Osteocyte (in vitro differentiated cells): ENCODE results near the gene OR8B8. TPM values are rescaled to one million over a fixed set of nuclear protein-coding genes. Genes with fewer than 3 reads are reported as not detected.

Source experiments
- DNase-seq: peaks from one replicate; pipeline ENCODE4 v3.0.0; 2021; ENCODE audit warnings: mixed read lengths; ENCODE audit not compliant: unreplicated experiment; ENCODE audit errors: extremely low spot score
- H3K27ac Mint-ChIP-seq: one replicate; pipeline ENCODE4 v1.8.0; 2021; ENCODE audit warnings: mild to moderate bottlenecking, mixed read lengths; ENCODE audit not compliant: unreplicated experiment
- H3K27me3 Mint-ChIP-seq: one replicate; pipeline ENCODE4 v1.8.0; 2021; ENCODE audit warnings: mixed read lengths; ENCODE audit not compliant: unreplicated experiment
- H3K36me3 Mint-ChIP-seq: one replicate; pipeline ENCODE4 v1.8.0; 2021; ENCODE audit warnings: mixed read lengths; ENCODE audit not compliant: unreplicated experiment
- H3K4me1 Mint-ChIP-seq: one replicate; pipeline ENCODE4 v1.8.0; 2021; ENCODE audit warnings: mixed read lengths; ENCODE audit not compliant: unreplicated experiment
- H3K4me3 Mint-ChIP-seq: one replicate; pipeline ENCODE4 v1.8.0; 2021; ENCODE audit warnings: mild to moderate bottlenecking, moderate library complexity, mixed read lengths; ENCODE audit not compliant: unreplicated experiment
- H3K9me3 Mint-ChIP-seq: one replicate; pipeline ENCODE4 v1.8.0; 2021; ENCODE audit warnings: mixed read lengths; ENCODE audit not compliant: unreplicated experiment
- total RNA-seq: library from RNA; stranded (reverse); gene quantifications from 2 replicates; pipeline ENCODE4 v1.2.1, GENCODE V29; 2021
- TF ChIP-seq, protein P1 (sequence below): fragments of 200-600 bp; sonication (generic); IDR thresholded peaks from 2 replicates; pipeline ENCODE4 v1.5.0; 2021; ENCODE audit warnings: antibody characterized with exemption, mild to moderate bottlenecking, moderate library complexity

OR8B8 gene
- total RNA-seq, 1 donor from 2014 or later, result not detected

DNA sequence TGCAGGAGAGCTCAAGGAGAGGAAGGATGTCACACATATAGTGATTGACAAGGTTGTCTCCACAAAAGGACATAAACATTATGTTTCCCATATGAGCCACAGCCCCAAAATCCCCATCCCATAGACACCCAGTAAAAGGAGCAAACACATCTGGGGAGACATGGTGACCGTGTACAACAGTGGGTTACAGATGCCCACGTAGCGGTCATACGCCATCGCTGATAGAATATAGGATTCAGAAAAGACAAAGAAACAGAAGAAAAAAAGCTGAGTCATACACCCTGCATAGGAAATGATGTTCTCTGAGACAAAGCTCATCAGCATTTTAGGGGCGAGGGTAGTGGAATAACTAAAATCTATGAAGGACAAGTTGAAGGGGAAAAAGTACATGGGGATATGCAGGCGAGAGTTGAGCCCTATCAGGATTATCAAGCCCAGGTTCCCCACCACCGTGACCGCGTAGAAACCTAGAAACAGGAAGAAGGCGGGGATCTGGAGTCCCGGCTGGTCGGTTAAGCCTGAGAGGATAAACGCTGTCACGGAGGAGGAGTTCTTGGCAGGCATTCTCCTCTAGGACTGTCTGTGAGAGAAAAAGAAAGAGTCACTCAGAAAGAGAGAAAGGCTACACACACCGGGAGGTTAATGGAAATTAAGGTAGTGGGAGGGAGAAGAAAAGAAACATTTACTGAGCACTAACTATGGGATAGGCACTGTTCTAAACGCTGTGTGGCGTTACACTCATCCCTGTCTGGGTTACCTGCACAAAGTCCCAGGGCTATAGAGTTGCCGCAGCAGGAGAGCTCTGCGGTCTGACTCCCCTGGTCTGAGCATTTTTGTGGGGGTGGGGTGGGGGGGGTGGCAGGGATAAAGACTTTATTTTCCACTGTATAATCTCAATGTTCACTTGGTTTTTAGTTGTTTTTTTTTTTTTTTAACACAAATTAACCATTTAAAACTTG, 36.1 kb upstream of the OR8B8 start:
- peak overlapping the region; percentile 71 for H3K27ac Mint-ChIP-seq
- TF ChIP-seq, protein P1, sequence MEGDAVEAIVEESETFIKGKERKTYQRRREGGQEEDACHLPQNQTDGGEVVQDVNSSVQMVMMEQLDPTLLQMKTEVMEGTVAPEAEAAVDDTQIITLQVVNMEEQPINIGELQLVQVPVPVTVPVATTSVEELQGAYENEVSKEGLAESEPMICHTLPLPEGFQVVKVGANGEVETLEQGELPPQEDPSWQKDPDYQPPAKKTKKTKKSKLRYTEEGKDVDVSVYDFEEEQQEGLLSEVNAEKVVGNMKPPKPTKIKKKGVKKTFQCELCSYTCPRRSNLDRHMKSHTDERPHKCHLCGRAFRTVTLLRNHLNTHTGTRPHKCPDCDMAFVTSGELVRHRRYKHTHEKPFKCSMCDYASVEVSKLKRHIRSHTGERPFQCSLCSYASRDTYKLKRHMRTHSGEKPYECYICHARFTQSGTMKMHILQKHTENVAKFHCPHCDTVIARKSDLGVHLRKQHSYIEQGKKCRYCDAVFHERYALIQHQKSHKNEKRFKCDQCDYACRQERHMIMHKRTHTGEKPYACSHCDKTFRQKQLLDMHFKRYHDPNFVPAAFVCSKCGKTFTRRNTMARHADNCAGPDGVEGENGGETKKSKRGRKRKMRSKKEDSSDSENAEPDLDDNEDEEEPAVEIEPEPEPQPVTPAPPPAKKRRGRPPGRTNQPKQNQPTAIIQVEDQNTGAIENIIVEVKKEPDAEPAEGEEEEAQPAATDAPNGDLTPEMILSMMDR, result no peak

DNA sequence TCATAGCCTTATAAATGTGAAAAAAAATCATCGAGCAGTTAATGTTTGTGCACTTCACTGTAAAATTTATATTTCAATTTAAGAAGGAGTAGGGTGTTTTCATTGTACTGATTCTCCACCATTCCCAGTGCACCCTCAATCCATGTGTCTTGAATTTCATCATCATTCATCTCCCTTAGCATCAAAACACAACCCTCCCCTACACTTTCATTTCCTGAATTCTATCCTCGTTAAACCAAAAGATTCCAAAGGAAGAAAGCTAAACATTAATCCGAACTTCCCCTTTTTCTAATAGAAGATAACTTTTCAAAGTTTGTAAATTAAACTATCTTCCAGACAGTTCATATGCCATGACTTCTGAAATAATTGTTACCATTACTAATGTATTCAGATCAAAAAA, 34.1 kb upstream of the OR8B8 start:
- Mint-ChIP-seq H3K4me3 (no peak overlapping the region), H3K27ac (no peak overlapping the region), H3K4me1 (peaks cover 23% of the 10 kb centered on the region), H3K27me3 (peaks cover 10% of the 10 kb centered on the region), H3K9me3 (no peaks in the 10 kb centered on the region), H3K36me3 (no peaks in the 10 kb centered on the region)
- TF ChIP-seq, protein P1, result no peak
- DNase-seq, result no peak

More for the DNA sequence above, 36.1 kb upstream of the OR8B8 start:
- peaks cover under 1% of the 10 kb centered on the region for H3K27me3 Mint-ChIP-seq
- H3K36me3 Mint-ChIP-seq, result no peaks in the 10 kb centered on the region
- peak overlapping the region; percentile 69 for H3K4me3 Mint-ChIP-seq
- no peak for DNase-seq
- H3K4me1 Mint-ChIP-seq, result peaks cover 23% of the 10 kb centered on the region
- H3K9me3 Mint-ChIP-seq, result no peaks in the 10 kb centered on the region

DNA sequence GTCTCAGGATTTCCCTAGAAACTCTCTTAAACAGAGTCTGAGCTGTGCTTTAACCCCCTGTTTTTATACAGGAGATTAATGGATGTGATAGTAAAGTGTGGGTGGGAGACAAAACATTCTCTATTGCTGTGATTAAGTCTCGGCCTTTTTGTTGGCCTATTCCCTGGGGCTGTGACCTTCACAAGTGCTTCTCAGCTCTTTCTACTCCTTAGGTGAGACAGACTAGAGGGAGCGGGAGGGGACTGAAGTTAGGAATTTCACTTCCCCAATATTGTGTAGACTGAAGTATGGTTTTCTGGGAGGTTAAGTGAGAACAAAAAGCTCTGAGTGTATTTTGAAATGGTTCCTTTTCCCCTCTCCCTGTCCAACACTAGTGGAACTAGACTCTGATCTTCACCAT, 29.8 kb upstream of the OR8B8 start:
- Mint-ChIP-seq H3K4me1 (no peaks in the 10 kb centered on the region), H3K9me3 (no peaks in the 10 kb centered on the region), H3K4me3 (no peak overlapping the region), H3K27me3 (peaks cover 26% of the 10 kb centered on the region), H3K27ac (no peak overlapping the region), H3K36me3 (no peaks in the 10 kb centered on the region)
- TF ChIP-seq, protein P1, result no peak
- no peak for DNase-seq

DNA sequence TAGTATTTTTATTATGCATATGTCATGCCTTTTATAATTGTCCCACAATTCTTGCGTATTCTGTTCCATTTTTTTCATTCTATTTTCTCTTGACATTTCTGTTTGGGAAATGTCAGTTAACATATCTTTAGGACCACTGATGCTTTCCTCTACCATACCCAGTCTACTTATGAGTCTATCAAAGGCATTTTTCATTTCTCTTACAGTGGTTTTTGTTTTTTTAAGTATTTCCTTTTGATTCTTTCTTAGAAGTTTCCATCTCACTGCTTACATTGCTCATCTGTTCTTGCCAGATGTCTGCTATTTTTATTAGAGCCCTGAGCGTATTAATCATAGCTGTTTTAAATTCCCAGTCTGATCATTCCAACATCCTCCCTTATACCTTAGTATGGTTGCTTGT, 29.3 kb upstream of the OR8B8 start:
- Mint-ChIP-seq H3K4me3 (no peak overlapping the region), H3K36me3 (no peaks in the 10 kb centered on the region), H3K4me1 (no peaks in the 10 kb centered on the region), H3K27me3 (peaks cover 26% of the 10 kb centered on the region), H3K9me3 (no peaks in the 10 kb centered on the region), H3K27ac (no peak overlapping the region)
- no peak for DNase-seq
- TF ChIP-seq, protein P1, result no peak

DNA sequence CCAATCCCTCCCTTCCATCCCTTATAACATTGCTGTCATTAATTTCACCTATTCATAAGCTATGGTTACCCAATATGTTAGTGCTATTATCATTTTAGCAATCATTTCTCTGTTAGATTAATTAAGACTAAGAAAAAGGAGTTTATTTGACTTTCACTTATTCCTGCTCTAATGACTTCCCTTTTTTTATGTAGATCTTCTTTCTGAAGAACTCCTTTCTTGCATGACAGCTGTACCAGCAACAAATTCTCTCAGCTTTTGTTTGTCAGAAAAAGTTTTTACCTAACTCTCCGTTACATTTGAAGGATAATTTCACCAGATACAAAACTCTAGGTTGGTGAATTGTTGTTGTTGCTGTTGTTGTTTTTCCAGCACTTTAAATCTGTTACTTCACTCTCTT, 28.6 kb upstream of the OR8B8 start:
- Mint-ChIP-seq H3K27me3 (peaks cover 31% of the 10 kb centered on the region), H3K4me1 (no peaks in the 10 kb centered on the region), H3K9me3 (no peaks in the 10 kb centered on the region), H3K27ac (no peak overlapping the region), H3K4me3 (no peak overlapping the region), H3K36me3 (no peaks in the 10 kb centered on the region)
- TF ChIP-seq, protein P1, result no peak
- no peak for DNase-seq
